ENCODE results near the gene DDX59.

DNA sequence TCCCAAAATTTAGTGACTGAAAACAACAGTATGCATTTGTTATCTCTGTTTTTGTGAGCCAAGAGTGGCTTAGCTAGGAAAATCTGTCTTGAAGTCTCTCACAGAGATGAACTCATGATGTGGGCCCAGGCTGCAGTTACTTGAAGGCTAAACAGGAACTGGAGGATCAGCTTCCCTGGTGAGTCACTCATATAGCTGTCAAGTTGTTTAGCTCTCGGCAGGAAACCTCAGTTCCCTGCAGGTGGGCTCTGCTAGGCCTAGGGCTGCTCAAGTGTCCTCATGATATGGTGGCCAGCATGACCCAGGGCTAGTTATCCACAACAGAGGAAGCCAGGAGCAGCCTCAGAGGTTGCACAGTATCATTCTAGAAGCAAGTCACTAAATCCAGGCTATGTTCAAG, 30.2 kb upstream of the DDX59 start:
- TF ChIP-seq, protein P1, sequence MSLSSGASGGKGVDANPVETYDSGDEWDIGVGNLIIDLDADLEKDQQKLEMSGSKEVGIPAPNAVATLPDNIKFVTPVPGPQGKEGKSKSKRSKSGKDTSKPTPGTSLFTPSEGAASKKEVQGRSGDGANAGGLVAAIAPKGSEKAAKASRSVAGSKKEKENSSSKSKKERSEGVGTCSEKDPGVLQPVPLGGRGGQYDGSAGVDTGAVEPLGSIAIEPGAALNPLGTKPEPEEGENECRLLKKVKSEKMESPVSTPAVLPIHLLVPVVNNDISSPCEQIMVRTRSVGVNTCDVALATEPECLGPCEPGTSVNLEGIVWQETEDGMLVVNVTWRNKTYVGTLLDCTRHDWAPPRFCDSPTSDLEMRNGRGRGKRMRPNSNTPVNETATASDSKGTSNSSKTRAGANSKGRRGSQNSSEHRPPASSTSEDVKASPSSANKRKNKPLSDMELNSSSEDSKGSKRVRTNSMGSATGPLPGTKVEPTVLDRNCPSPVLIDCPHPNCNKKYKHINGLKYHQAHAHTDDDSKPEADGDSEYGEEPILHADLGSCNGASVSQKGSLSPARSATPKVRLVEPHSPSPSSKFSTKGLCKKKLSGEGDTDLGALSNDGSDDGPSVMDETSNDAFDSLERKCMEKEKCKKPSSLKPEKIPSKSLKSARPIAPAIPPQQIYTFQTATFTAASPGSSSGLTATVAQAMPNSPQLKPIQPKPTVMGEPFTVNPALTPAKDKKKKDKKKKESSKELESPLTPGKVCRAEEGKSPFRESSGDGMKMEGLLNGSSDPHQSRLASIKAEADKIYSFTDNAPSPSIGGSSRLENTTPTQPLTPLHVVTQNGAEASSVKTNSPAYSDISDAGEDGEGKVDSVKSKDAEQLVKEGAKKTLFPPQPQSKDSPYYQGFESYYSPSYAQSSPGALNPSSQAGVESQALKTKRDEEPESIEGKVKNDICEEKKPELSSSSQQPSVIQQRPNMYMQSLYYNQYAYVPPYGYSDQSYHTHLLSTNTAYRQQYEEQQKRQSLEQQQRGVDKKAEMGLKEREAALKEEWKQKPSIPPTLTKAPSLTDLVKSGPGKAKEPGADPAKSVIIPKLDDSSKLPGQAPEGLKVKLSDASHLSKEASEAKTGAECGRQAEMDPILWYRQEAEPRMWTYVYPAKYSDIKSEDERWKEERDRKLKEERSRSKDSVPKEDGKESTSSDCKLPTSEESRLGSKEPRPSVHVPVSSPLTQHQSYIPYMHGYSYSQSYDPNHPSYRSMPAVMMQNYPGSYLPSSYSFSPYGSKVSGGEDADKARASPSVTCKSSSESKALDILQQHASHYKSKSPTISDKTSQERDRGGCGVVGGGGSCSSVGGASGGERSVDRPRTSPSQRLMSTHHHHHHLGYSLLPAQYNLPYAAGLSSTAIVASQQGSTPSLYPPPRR (CRISPR knock-in tag; IDR thresholded peaks at IDR 0.05; ENCODE audit: borderline replicate concordance) = no peak
- TF ChIP-seq CTCF (IDR thresholded peaks at IDR 0.05 in 2 of 3, conservative IDR thresholded peaks at IDR 0.05 in 1 of 3; ENCODE audit: insufficient read depth in 2 of 3, low read depth in 1 of 3, low read length in 3 of 3) (no peak), ZFPM2 (CRISPR knock-in tag; IDR thresholded peaks at IDR 0.05) (no peak), POLR2G (IDR thresholded peaks at IDR 0.05; ENCODE audit: low read depth, low read length) (no peak)
- TF ChIP-seq, protein P2, sequence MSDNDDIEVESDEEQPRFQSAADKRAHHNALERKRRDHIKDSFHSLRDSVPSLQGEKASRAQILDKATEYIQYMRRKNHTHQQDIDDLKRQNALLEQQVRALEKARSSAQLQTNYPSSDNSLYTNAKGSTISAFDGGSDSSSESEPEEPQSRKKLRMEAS (CRISPR knock-in tag; IDR thresholded peaks at IDR 0.05) = no peak

Data from K562 (cell line).